Measurements from ENCODE around the gene RIMKLA.

The RIMKLA gene

GRCh38 chr1:42430286-42431135 lies 49.9 kb downstream of the RIMKLA start:
- no peak for DNase-seq (ENCODE audit: low read depth)

GRCh38 chr1:42431514-42431913 lies 50.9 kb downstream of the RIMKLA start:
- DNase-seq (ENCODE audit: low read depth): no peak

GRCh38 chr1:42432714-42433113 lies 52.1 kb downstream of the RIMKLA start:
- DNase-seq (ENCODE audit: low read depth): no peak

- no peak for DNase-seq (ENCODE audit: low read depth)
Observed at GRCh38 chr1:42433369-42433768, 52.8 kb downstream of the RIMKLA start.

GRCh38 chr1:42434340-42434739 lies 53.7 kb downstream of the RIMKLA start:
- DNase-seq (ENCODE audit: low read depth): no peak

- peak; percentile 65 for DNase-seq (ENCODE audit: low read depth)
Observed at GRCh38 chr1:42439940-42440339, 59.3 kb downstream of the RIMKLA start.

GRCh38 chr1:42442662-42443061 lies 62.1 kb downstream of the RIMKLA start:
- DNase-seq (ENCODE audit: low read depth): no peak

GRCh38 chr1:42449256-42449655 lies 68.7 kb downstream of the RIMKLA start:
- DNase-seq (ENCODE audit: low read depth): no peak

GRCh38 chr1:42450061-42450460 lies 69.5 kb downstream of the RIMKLA start:
- no peak for DNase-seq (ENCODE audit: low read depth)

- DNase-seq (ENCODE audit: low read depth): no peak
Observed at GRCh38 chr1:42453386-42453785, 72.8 kb downstream of the RIMKLA start.

GRCh38 chr1:42454403-42454802 lies 73.8 kb downstream of the RIMKLA start:
- no peak for DNase-seq (ENCODE audit: low read depth)

GRCh38 chr1:42456010-42456753 lies 75.6 kb downstream of the RIMKLA start, which contains the start of the genes PPCS and ZMYND12:
Gene PPCS, plus strand, starts transcription at chr1:42456543. Its CDS starts 23 bp downstream, at chr1:42456566.
Gene ZMYND12, minus strand, starts transcription at chr1:42456022. Its CDS starts 25 bp downstream, at chr1:42455997.
- DNase-seq (ENCODE audit: low read depth): peak; percentile 63

GRCh38 chr1:42456754-42457089 lies 76.1 kb downstream of the RIMKLA start:
- peak; percentile 22 for DNase-seq (ENCODE audit: low read depth)

GRCh38 chr1:42461196-42461595 lies 80.6 kb downstream of the RIMKLA start:
- DNase-seq (ENCODE audit: low read depth): no peak

- peak; percentile 97 for DNase-seq (ENCODE audit: low read depth)
Observed at GRCh38 chr1:42462828-42463763, 82.5 kb downstream of the RIMKLA start, which contains the start of gene CCDC30. Gene CCDC30, plus strand, starts transcription at chr1:42463286. Its CDS starts 17,266 bp downstream, at chr1:42480552.

- DNase-seq (ENCODE audit: low read depth): no peak
Observed at GRCh38 chr1:42463921-42464320, 83.3 kb downstream of the RIMKLA start.

GRCh38 chr1:42466030-42466429 lies 85.4 kb downstream of the RIMKLA start:
- DNase-seq (ENCODE audit: low read depth): no peak

- no peak for DNase-seq (ENCODE audit: low read depth)
Observed at GRCh38 chr1:42469727-42470126, 89.1 kb downstream of the RIMKLA start.
